SIG-M5 treated with dmso at 0.1 percent for 504 hours (cell line): ENCODE measurements around the gene FAM20A.

ENCODE experiments used
- DNase-seq: peaks from one replicate; lab custom pipeline; 2025; ENCODE audit not compliant: unreplicated experiment; lab: John Stamatoyannopoulos, UW

The FAM20A gene

DNA sequence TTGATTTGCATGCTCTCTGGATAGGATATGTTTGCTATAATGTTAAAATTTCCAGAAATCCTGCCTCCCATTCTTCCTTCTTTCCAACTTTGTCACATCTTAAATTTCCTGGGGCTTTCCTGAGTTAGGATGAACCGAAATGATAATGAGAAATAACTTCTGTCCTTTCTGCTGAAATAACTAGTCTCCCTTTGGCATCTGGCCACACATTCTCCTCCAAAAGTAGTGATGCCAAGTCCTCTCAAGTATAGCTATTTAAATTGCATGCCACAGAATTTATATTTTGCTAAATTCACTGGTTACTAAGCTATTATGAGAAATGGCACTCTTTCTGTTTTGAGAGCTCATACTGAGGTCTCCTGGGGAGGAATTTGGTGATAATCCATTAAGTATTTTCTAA, 30.6 kb downstream of the FAM20A start:
- DNase-seq, result no peak

DNA sequence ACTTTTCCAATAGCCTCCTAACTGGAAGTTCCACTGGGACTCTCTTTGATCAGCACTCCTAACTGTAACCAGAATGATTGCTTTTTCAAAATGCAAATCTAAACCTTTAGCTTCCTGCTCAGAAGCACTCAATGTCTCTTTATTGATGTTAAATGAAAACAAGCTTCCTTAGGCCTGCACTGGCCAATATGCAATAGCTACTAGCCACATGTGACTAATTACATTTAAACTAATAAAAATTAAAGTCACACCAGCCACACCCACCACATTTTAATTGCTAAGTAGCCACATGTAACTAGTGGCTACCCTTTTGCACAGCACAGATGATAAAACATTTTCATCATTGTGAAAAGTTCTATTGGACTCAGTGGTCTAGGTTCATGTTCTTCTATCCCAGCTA, 31.8 kb downstream of the FAM20A start:
- DNase-seq, result no peak

GRCh38 chr17:68568581-68568980, 32.6 kb downstream of the FAM20A start:
- no peak for DNase-seq

DNA sequence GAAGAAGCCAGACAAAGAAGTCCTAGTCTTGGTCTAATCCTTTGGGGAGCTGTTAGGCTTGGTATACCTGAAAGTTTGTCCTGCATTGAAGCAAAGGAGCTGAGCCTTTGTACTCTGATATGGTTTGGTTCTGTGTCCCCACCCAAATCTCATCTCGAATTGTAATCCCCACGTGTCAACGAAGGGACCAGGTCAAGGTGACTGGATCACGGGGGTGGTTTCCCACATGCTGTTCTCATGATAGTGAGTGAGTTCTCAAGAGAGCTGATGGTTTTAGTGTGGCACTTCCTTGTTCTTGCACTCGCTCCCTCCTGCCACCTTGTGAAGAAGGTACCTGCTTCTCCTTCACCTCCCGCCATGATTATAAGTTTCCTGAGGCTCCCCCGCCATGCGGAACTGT, 33.6 kb downstream of the FAM20A start:
- no peak for DNase-seq

DNA sequence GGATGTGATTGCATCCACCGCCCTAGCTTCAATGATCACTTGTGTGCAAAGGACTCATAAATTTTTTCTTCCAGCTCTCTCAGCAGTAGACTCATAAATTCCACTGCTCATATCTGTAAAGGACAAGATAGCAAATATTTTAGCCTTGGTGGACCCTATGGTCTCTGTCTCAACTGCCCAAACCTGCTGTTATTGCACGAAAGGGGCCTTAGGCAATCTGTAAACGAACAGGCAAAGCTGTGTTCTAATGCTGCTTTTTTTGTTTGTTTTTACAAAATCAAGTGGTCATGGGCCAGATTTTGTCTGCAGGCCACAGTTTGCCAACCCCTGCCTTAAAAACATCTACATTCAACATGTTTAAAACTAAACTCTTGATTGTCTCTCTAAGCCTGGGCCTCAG, 34.1 kb downstream of the FAM20A start:
- no peak for DNase-seq

- no peak for DNase-seq
These were observed 34.8 kb downstream of the FAM20A start for GRCh38 chr17:68566442-68566738.

DNA sequence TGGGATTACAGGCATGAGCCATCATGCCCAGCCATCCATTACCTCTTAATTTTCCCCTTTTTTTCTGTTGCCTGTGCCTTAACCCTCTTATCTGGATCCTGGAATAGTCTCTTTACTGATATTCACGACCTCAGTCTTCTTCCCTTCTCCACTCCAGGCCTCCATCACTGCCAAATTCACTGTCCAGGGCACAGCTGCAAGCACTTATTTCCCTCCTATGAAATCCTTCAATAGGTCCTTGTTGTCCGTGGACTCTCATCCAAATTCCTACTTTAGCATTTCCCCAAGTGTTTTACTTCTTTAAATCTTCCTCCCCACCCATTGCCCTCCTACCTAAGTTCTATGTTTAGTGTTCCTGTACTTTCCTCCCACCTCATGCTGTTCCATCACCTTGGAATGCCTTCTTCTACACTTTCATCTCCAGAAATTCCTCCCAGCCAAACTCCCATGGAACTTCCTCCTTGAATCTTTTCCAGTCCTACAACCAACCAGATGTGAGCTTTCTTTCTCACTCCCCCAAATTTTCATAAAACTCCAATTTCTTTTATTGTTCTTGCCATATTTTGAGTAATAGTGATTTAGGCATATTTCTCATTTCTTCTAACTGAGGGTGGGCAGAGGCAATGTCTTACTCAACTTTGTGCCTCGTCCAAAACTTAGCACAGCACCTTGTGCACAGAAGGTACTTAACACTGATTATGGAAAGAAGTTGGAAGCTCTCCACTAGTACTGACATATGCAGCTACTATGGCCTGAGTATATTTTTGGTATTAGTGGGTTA, 35.3 kb downstream of the FAM20A start:
- no peak for DNase-seq

DNA sequence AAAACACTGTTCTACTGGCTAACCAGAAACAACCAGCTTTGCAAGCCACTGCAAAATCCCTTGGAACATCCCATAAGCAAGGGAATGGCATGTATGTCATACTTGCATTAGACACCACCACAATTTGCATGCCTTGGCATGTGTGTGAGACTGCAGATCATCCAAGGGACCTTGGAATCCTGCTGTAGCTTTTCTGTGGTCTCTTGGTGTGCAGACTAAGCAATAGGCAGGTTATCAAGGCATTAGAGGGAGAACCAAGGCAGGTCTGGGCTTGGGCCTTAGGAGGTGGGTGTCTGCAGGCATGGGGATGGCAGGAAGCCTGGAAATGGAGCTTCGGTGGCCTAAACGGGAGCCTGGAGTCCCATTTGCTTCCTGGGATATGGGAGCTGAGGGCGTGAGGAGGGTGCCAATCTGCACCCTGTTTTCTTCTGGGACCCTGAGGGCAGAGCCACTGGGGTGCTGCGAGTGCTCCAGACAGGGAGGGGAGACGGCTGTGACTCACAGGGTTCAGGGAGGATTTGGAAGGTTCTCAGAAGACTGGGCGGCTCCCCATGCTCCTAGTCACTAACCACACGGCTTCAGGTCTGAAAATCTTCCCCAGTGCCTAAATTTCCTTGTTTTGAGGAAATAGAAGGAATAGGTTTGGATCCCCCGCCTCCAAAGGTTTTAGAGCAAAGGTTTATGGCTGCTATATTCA, 36.6 kb downstream of the FAM20A start:
- no peak for DNase-seq

DNA sequence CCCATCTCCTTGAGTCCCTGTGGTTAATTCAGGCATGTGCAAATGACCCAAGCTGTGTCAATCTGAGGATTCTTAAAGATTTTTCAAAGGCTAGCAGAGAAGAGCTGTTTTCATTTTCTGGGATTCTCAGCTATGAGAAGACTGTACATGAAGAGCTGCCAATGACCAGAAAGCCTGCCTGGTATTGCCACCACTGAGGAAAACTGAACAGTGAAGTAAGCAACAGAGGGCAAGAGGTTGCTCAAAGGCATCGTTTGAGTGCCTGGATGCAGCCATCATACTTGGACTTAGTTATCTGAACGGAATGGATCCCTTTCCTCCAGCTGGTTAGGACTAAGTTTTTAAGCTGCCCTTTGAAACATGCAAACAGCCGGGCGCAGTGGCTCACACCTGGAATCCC, 38.4 kb downstream of the FAM20A start:
- DNase-seq, result no peak

GRCh38 chr17:68560966-68561720, 40.0 kb downstream of the FAM20A start:
- no peak for DNase-seq

- no peak for DNase-seq
These were observed 41.9 kb downstream of the FAM20A start for GRCh38 chr17:68559316-68559715.

DNA sequence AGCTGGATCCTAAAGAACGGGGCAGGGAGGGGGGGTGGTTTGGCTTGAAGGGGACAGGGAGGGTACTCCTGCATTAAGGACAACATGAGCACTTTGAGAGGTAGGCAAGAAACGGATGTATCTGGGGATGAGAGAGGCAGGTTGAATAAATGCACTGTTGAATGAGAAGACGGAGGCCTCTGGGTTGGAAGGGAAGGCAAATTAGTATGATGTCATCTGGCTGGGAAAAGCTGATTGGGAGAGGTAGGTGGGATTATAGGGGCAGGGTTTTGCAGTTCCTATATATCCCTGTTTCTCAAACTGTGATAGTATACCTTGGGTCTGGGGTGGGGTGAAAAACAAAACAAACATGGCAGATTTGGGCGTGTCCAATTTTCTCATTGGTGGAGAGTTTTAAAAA, 44.6 kb downstream of the FAM20A start:
- DNase-seq, result no peak

DNA sequence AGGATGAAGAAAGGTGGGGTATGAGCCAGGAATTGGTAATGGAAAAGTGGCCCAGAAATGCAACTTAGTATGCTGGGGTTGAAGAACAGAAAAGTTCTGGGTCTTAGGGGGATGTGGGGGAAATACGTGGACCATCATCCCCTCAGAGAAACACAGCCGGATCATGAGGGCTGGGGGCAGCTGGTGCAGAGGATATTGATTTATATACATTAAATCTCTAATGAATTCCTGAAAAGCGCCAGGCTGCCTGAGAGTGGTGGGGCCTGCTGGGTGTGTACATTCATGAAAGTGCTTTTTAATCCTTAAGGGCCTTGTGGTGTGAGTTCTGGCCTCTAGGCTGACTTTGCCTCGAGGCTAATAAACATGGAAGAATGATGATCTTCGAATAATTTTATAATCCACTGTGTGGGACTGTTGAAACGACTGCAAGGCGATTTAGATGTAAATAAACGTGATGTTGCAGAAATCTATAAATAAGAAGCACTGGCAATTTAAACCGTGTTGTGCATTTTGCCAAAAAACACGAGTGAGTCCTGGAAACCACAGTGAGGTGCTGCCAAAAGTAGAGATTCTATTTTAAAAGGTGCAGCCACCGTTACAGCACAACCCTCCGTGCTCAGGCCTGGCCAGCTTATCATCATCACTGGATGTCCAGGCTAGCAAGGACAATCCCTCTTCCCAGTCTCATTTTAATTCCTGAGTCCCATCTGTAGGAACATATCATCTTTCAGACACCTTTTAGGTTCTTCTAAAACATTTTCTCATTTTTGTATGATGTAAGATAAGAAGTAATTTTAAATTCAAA, 56.9 kb downstream of the FAM20A start:
- no peak for DNase-seq

GRCh38 chr17:68542698-68543463, 58.3 kb downstream of the FAM20A start:
- DNase-seq, result no peak

DNA sequence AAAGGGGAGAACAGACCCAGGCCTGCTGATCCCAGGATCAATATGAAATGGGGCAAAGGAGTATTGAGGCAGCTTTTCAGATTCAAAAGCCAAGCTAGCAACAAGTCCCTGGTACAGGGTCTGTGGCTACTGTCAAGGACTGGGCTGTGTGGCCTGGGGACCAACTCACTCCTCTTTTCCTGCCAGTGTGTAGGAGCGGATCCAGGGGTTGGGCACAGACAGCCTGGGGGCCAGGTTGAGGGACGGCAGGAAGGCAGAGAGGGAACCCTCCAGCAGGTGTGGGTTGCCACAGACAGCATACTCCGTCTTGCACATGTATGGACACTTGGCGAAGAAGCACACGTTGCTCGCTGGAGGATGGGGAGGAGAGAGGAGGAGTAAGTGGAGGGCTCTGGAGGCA, 59.4 kb downstream of the FAM20A start:
- DNase-seq, result no peak

GRCh38 chr17:68540981-68541380, 60.2 kb downstream of the FAM20A start:
- DNase-seq, result no peak

DNA sequence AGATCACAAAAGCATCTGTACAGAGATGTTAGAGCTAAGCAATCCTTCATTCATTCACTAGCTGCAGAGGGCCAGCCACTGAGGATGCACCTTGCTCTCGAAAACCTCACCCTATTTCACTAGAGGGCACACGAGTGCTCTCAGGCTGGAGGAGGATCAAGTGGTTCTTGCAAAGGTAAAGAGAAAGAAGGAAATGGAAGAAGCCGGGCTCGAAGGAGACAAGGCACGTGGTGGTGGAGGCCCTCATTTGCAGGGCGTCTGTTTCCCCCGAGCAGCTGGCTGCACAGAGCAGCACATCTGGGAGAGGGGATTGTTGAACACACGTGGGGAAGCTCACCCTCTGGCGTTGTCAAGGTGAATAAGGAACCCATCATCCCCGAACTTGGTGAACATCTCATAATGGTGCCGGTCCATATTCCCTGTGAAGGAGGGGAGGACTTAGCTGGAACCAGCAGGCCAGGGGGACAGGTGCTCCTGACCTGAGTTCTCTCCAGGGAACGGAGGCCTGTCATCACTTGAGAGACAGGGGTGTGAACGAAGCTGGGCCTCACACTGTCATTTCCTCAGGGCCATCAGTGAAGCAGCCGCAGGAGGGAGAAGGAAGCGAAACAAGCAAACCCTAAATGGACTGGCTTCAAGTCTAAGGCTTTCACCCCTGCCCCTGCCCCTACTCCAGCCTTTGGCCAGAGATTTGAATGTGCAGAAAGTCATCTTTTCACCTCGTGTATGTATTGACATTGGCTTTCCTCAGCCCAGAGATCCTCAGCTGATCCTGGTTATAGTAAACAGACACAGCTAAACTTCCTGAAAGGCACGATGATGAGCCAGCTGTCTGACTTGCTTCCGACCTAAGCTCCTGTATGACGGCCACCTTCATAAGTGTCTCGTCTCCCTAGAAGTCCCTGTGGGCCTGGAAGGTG, 61.4 kb downstream of the FAM20A start:
- DNase-seq, result peak; percentile 57

DNA sequence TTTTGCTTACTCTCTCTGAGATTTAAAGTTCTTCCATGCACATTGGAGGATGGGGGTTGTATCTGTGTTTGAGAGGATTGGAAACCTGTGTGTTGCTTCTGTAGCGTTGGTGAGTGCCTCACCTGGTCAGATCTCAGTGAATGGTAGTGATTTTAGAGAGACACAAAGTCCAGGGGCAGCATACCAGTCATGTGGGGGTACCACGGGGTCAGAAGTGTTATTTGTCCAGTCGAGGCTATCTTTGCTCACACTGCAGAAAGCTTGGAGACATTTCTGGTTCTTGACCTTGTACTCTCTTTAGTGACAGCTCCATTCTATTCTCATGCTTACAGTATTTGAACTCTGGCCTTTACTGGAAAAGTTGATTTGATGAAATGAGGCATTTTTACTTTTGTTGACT, 65.2 kb downstream of the FAM20A start:
- DNase-seq, result no peak

GRCh38 chr17:68534695-68535088, 66.5 kb downstream of the FAM20A start:
- no peak for DNase-seq
